GM23338 (cell line): Measurements from ENCODE around the gene C1orf21. TPM values are rescaled to one million over a fixed set of nuclear protein-coding genes. Genes with fewer than 3 reads are reported as not detected.

ENCODE experiments used
- ATAC-seq: fragments of 200-7000 bp; cut with Tn5 transposase; 3 replicates; pipeline ENCODE4 v1.9.1; 2020
- DNase-seq: peaks from one replicate; pipeline ENCODE4 v3.0.0-alpha.2; 2015; ENCODE audit warnings: low spot score
- H2AFZ ChIP-seq: fragments of 200-600 bp; sonication (generic); 2 replicates; pipeline ENCODE4 v1.8.0; 2016; ENCODE audit warnings: antibody characterized with exemption, mild to moderate bottlenecking, moderate library complexity
- H3F3A ChIP-seq: fragments of 200-600 bp; sonication (generic); replicated peaks from 2 replicates; pipeline ENCODE4 v1.8.0; 2017; ENCODE audit warnings: antibody characterized with exemption, mixed run types, low read depth
- H3K27ac ChIP-seq: fragments of 200-600 bp; sonication (generic); 2 replicates; pipeline ENCODE4 v1.6.1; 2016; ENCODE audit warnings: low read depth
- H3K27me3 ChIP-seq: fragments of 200-600 bp; sonication (generic); 2 replicates; pipeline ENCODE4 v1.8.0; 2016; ENCODE audit warnings: mild to moderate bottlenecking, mixed run types, moderate library complexity; ENCODE audit not compliant: insufficient read depth
- H3K36me3 ChIP-seq: fragments of 200-600 bp; sonication (generic); 2 replicates; pipeline ENCODE4 v1.8.0; 2016; ENCODE audit warnings: mild to moderate bottlenecking; ENCODE audit not compliant: insufficient read depth
- H3K4me1 ChIP-seq: fragments of 200-600 bp; sonication (generic); 2 replicates; pipeline ENCODE4 v1.8.0; 2016; ENCODE audit warnings: mild to moderate bottlenecking, moderate library complexity; ENCODE audit not compliant: insufficient read depth
- H3K4me2 ChIP-seq: fragments of 200-600 bp; sonication (generic); 2 replicates; pipeline ENCODE4 v1.7.1; 2017; ENCODE audit warnings: mixed run types
- H3K4me3 ChIP-seq: fragments of 200-600 bp; sonication (generic); 2 replicates; pipeline ENCODE4 v1.6.1; 2016; ENCODE audit warnings: mixed run types
- H3K79me2 ChIP-seq: fragments of 200-600 bp; sonication (generic); replicated peaks from 2 replicates; pipeline ENCODE4 v1.8.0; 2017; ENCODE audit warnings: mild to moderate bottlenecking; ENCODE audit not compliant: insufficient read depth
- H3K9me2 ChIP-seq: fragments of 200-600 bp; sonication (generic); 2 replicates; pipeline ENCODE4 v1.8.0; 2017; ENCODE audit not compliant: insufficient read depth
- H4K20me1 ChIP-seq: fragments of 200-600 bp; sonication (generic); replicated peaks from 2 replicates; pipeline ENCODE4 v1.8.0; 2017; ENCODE audit warnings: mild to moderate bottlenecking; ENCODE audit not compliant: insufficient read depth
- H3K27ac Mint-ChIP-seq: 2 replicates; pipeline ENCODE4 v1.8.0; 2020; ENCODE audit warnings: inconsistent platforms, mild to moderate bottlenecking, moderate library complexity, mixed read lengths
- H3K27me3 Mint-ChIP-seq: 3 replicates; pipeline ENCODE4 v1.8.0; 2022; ENCODE audit warnings: low read depth, mild to moderate bottlenecking, moderate library complexity, mixed read lengths, inconsistent platforms; ENCODE audit not compliant: insufficient read depth, poor library complexity
- H3K36me3 Mint-ChIP-seq: 3 replicates; pipeline ENCODE4 v1.8.0; 2021; ENCODE audit warnings: low read depth, mild to moderate bottlenecking, inconsistent platforms, moderate library complexity, mixed read lengths
- H3K4me1 Mint-ChIP-seq: 3 replicates; pipeline ENCODE4 v1.8.0; 2020; ENCODE audit warnings: mild to moderate bottlenecking, inconsistent platforms, mixed read lengths
- H3K4me3 Mint-ChIP-seq: 3 replicates; pipeline ENCODE4 v1.8.0; 2021; ENCODE audit warnings: moderate library complexity, mild to moderate bottlenecking, inconsistent platforms, mixed read lengths
- H3K9me3 Mint-ChIP-seq: 3 replicates; pipeline ENCODE4 v1.8.0; 2020; ENCODE audit warnings: moderate library complexity, mild to moderate bottlenecking, inconsistent platforms, mixed read lengths
- EZH2 ChIP-seq: fragments of 200-600 bp; sonication (generic); IDR thresholded peaks from one replicate; pipeline ENCODE4 v1.8.0; 2017; ENCODE audit warnings: antibody characterized with exemption, mild to moderate bottlenecking, low read depth; ENCODE audit not compliant: unreplicated experiment
- EZH2phosphoT487 ChIP-seq: fragments of 200-600 bp; sonication (generic); IDR thresholded peaks from one replicate; pipeline ENCODE4 v1.8.1; 2018; ENCODE audit warnings: antibody characterized with exemption; ENCODE audit not compliant: unreplicated experiment
- JUNB ChIP-seq: IDR thresholded peaks from one replicate; pipeline ENCODE4 v1.6.1; 2016; ENCODE audit warnings: antibody characterized with exemption; ENCODE audit not compliant: unreplicated experiment
- NANOG ChIP-seq: IDR thresholded peaks from 2 replicates; pipeline ENCODE4 v1.6.1; 2016; ENCODE audit warnings: antibody characterized with exemption, borderline replicate concordance
- POLR2AphosphoS5 ChIP-seq: IDR thresholded peaks from 2 replicates; pipeline ENCODE4 v1.6.1; 2016; ENCODE audit warnings: antibody characterized with exemption, low read depth
- STAT1 ChIP-seq: IDR thresholded peaks from one replicate; pipeline ENCODE4 v1.6.1; 2016; ENCODE audit warnings: antibody characterized with exemption; ENCODE audit not compliant: unreplicated experiment
- polyA plus RNA-seq: library from polyadenylated mRNA; unstranded; fragments of >200 nt; fragmentation: Nextera tagmentation; extraction: Ambion mirVana; gene quantifications from 2 replicates; pipeline ENCODE4 v1.2.1, GENCODE V29; 2016
- total RNA-seq: library from RNA; depleted of rRNA; stranded (reverse); fragments of >200 nt; shearing (Covaris generic); gene quantifications from 2 replicates; pipeline ENCODE4 v1.2.3, GENCODE V29; 2014
- TF ChIP-seq, protein P1 (sequence below): IDR thresholded peaks from one replicate; pipeline ENCODE4 v1.6.1; 2018; ENCODE audit warnings: antibody characterized with exemption; ENCODE audit not compliant: unreplicated experiment
- TF ChIP-seq, protein P2 (sequence below), 2 experiments: fragments of 200-600 bp in 1 of 2; sonication (generic) in 1 of 2; conservative IDR thresholded peaks; 2 replicates each; pipeline versions ENCODE4 v1.5.1 to v1.6.1; 2016 to 2017; ENCODE audit warnings: antibody characterized with exemption in 2 of 2, low read depth in 2 of 2, mild to moderate bottlenecking in 2 of 2, moderate library complexity in 1 of 2
- TF ChIP-seq, protein P3 (sequence below): IDR thresholded peaks from 2 replicates; pipeline ENCODE4 v1.6.1; 2016; ENCODE audit warnings: antibody characterized with exemption
- TF ChIP-seq, protein P4 (sequence below): fragments of 250-450 bp; sonication (Bioruptor Pico); IDR thresholded peaks from 2 replicates; pipeline ENCODE4 v1.5.0; 2020; ENCODE audit warnings: mild to moderate bottlenecking, moderate library complexity

C1orf21 gene
- total and polyA plus RNA-seq, 2 experiments from 2014 or later, result 28.0 to 40.4 TPM

DNA sequence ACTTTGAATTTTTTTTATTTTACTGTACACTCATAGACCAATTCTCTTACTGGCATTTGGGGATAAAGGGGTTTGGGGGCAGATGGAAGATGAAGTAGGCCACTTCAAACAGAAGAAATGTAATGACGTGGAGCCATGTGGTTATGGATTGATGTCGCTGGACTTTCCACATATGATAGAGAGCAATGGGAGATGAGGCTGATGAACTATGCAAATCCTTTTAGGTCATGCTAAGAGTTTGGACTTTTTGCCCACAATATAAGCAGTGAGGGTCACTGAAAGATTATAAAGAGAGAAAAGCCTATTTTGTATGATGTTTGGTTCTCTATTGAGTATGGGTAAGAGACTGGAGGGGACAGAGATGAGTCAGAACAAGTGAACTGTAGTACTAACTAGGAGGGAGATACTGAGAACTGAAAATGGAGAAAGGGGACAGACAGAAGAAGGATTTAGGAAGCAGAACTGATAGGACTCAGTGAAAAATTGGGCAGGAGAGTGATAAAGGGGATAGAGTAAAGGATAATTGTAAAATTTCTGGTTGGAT, 9.2 kb downstream of the C1orf21 start:
- no peak for TF ChIP-seq EZH2phosphoT487
- TF ChIP-seq JUNB, result no peak
- no peak for TF ChIP-seq STAT1
- TF ChIP-seq, protein P1, sequence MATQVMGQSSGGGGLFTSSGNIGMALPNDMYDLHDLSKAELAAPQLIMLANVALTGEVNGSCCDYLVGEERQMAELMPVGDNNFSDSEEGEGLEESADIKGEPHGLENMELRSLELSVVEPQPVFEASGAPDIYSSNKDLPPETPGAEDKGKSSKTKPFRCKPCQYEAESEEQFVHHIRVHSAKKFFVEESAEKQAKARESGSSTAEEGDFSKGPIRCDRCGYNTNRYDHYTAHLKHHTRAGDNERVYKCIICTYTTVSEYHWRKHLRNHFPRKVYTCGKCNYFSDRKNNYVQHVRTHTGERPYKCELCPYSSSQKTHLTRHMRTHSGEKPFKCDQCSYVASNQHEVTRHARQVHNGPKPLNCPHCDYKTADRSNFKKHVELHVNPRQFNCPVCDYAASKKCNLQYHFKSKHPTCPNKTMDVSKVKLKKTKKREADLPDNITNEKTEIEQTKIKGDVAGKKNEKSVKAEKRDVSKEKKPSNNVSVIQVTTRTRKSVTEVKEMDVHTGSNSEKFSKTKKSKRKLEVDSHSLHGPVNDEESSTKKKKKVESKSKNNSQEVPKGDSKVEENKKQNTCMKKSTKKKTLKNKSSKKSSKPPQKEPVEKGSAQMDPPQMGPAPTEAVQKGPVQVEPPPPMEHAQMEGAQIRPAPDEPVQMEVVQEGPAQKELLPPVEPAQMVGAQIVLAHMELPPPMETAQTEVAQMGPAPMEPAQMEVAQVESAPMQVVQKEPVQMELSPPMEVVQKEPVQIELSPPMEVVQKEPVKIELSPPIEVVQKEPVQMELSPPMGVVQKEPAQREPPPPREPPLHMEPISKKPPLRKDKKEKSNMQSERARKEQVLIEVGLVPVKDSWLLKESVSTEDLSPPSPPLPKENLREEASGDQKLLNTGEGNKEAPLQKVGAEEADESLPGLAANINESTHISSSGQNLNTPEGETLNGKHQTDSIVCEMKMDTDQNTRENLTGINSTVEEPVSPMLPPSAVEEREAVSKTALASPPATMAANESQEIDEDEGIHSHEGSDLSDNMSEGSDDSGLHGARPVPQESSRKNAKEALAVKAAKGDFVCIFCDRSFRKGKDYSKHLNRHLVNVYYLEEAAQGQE, result no peak
- TF ChIP-seq NANOG, result no peak
- no peak for TF ChIP-seq POLR2AphosphoS5
- TF ChIP-seq, protein P2, sequence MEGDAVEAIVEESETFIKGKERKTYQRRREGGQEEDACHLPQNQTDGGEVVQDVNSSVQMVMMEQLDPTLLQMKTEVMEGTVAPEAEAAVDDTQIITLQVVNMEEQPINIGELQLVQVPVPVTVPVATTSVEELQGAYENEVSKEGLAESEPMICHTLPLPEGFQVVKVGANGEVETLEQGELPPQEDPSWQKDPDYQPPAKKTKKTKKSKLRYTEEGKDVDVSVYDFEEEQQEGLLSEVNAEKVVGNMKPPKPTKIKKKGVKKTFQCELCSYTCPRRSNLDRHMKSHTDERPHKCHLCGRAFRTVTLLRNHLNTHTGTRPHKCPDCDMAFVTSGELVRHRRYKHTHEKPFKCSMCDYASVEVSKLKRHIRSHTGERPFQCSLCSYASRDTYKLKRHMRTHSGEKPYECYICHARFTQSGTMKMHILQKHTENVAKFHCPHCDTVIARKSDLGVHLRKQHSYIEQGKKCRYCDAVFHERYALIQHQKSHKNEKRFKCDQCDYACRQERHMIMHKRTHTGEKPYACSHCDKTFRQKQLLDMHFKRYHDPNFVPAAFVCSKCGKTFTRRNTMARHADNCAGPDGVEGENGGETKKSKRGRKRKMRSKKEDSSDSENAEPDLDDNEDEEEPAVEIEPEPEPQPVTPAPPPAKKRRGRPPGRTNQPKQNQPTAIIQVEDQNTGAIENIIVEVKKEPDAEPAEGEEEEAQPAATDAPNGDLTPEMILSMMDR (conservative IDR thresholded peaks at IDR 0.05; ENCODE audit: low read depth in 2 of 2), result no peak
- TF ChIP-seq, protein P3, sequence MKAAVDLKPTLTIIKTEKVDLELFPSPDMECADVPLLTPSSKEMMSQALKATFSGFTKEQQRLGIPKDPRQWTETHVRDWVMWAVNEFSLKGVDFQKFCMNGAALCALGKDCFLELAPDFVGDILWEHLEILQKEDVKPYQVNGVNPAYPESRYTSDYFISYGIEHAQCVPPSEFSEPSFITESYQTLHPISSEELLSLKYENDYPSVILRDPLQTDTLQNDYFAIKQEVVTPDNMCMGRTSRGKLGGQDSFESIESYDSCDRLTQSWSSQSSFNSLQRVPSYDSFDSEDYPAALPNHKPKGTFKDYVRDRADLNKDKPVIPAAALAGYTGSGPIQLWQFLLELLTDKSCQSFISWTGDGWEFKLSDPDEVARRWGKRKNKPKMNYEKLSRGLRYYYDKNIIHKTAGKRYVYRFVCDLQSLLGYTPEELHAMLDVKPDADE, result no peak
- TF ChIP-seq, protein P4, sequence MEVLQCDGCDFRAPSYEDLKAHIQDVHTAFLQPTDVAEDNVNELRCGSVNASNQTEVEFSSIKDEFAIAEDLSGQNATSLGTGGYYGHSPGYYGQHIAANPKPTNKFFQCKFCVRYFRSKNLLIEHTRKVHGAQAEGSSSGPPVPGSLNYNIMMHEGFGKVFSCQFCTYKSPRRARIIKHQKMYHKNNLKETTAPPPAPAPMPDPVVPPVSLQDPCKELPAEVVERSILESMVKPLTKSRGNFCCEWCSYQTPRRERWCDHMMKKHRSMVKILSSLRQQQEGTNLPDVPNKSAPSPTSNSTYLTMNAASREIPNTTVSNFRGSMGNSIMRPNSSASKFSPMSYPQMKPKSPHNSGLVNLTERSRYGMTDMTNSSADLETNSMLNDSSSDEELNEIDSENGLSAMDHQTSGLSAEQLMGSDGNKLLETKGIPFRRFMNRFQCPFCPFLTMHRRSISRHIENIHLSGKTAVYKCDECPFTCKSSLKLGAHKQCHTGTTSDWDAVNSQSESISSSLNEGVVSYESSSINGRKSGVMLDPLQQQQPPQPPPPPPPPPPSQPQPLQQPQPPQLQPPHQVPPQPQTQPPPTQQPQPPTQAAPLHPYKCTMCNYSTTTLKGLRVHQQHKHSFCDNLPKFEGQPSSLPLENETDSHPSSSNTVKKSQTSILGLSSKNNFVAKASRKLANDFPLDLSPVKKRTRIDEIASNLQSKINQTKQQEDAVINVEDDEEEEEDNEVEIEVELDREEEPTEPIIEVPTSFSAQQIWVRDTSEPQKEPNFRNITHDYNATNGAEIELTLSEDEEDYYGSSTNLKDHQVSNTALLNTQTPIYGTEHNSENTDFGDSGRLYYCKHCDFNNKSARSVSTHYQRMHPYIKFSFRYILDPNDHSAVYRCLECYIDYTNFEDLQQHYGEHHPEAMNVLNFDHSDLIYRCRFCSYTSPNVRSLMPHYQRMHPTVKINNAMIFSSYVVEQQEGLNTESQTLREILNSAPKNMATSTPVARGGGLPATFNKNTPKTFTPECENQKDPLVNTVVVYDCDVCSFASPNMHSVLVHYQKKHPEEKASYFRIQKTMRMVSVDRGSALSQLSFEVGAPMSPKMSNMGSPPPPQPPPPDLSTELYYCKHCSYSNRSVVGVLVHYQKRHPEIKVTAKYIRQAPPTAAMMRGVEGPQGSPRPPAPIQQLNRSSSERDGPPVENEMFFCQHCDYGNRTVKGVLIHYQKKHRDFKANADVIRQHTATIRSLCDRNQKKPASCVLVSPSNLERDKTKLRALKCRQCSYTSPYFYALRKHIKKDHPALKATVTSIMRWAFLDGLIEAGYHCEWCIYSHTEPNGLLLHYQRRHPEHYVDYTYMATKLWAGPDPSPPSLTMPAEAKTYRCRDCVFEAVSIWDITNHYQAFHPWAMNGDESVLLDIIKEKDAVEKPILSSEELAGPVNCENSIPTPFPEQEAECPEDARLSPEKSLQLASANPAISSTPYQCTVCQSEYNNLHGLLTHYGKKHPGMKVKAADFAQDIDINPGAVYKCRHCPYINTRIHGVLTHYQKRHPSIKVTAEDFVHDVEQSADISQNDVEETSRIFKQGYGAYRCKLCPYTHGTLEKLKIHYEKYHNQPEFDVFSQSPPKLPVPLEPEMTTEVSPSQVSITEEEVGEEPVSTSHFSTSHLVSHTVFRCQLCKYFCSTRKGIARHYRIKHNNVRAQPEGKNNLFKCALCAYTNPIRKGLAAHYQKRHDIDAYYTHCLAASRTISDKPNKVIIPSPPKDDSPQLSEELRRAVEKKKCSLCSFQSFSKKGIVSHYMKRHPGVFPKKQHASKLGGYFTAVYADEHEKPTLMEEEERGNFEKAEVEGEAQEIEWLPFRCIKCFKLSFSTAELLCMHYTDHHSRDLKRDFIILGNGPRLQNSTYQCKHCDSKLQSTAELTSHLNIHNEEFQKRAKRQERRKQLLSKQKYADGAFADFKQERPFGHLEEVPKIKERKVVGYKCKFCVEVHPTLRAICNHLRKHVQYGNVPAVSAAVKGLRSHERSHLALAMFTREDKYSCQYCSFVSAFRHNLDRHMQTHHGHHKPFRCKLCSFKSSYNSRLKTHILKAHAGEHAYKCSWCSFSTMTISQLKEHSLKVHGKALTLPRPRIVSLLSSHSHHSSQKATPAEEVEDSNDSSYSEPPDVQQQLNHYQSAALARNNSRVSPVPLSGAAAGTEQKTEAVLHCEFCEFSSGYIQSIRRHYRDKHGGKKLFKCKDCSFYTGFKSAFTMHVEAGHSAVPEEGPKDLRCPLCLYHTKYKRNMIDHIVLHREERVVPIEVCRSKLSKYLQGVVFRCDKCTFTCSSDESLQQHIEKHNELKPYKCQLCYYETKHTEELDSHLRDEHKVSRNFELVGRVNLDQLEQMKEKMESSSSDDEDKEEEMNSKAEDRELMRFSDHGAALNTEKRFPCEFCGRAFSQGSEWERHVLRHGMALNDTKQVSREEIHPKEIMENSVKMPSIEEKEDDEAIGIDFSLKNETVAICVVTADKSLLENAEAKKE, result no peak
- TF ChIP-seq EZH2, result no peak
- Histone ChIP-seq H3K27ac (no peak overlapping the region), H3K4me2 (no peak overlapping the region), H3K79me2 (peaks cover 100% of the 10 kb centered on the region), H2AFZ (no peak overlapping the region), H3K4me1 (peaks cover 20% of the 10 kb centered on the region), H3F3A (no peaks in the 10 kb centered on the region), H3K27me3 (no peaks in the 10 kb centered on the region), H3K4me3 (no peak overlapping the region), H3K9me2 (no peaks in the 10 kb centered on the region), H3K36me3 (no peaks in the 10 kb centered on the region), H4K20me1 (peaks cover 9% of the 10 kb centered on the region)
- DNase-seq (no peak), ATAC-seq (no peak)
- Mint-ChIP-seq H3K36me3 (no peaks in the 10 kb centered on the region), H3K27me3 (no peaks in the 10 kb centered on the region), H3K4me3 (no peak overlapping the region), H3K4me1 (peaks cover 36% of the 10 kb centered on the region), H3K27ac (no peak overlapping the region), H3K9me3 (no peaks in the 10 kb centered on the region)
